Loucy (cell line): Measurements from ENCODE around the gene ZBTB2.
"Not testable (repeated sequence)": the region's sequence is repeated elsewhere in the genome, so short reads cannot be mapped to it uniquely, and the experiment has no call there.

Experiments used
- CTCF ChIP-seq: fragments of 200-600 bp; sonication (generic); conservative IDR thresholded peaks from 2 replicates; pipeline ENCODE4 v1.5.1; 2014; ENCODE audit warnings: mild to moderate bottlenecking, antibody characterized with exemption, low read length
- EZH2phosphoT487 ChIP-seq: fragments of 200-600 bp; IDR thresholded peaks from 2 replicates; pipeline ENCODE4 v1.6.1; 2018; ENCODE audit warnings: antibody characterized with exemption, mild to moderate bottlenecking, moderate library complexity, borderline replicate concordance

- not testable (repeated sequence) for TF ChIP-seq CTCF, EZH2phosphoT487
These were observed 75.7 kb downstream of the ZBTB2 start for GRCh38 chr6:151315661-151316060.
